Right renal cortex interstitium (tissue), 3 donors: ENCODE results near the gene USP38. TPM values are rescaled to one million over a fixed set of nuclear protein-coding genes. Genes with fewer than 3 reads are reported as not detected.
"Not testable (repeated sequence)": the region's sequence is repeated elsewhere in the genome, so short reads cannot be mapped to it uniquely, and the experiment has no call there.

Experiments
- DNase-seq, 3 donors: peaks; one replicate each; pipeline ENCODE4 v3.0.0-alpha.2; 2013; ENCODE audit warnings: low read depth in 3 of 3, low spot score in 2 of 3
- polyA plus RNA-seq, 3 donors: library from polyadenylated mRNA; unstranded; fragments of 120-200 nt; gene quantifications; one replicate each; pipeline ENCODE4 v1.2.1, GENCODE V29; 2013; ENCODE audit not compliant: insufficient read length in 3 of 3

Gene USP38
- polyA plus RNA-seq, 3 donors, result 27.9 to 29.4 (median 27.9) TPM

DNA sequence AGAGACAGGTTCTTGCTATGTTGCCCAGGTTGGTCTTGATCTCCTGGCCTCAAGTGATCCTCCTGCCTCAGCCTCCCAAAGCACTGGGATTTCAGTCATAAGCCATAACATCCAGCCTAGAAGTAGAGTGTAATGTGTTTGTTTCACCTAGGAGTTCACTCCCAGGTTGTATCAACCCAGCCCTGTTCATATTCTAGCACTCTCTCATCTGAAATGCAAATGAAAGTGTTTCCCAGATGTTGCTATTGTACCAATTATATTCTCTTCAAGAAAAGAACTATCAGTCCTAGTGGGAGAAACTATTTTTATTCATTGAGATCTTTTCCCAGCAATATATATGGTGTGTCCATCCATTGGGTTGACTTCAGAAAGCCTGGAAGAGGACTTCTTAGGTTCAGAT is 72.6 kb downstream of the USP38 start:
- no peak for DNase-seq

DNA sequence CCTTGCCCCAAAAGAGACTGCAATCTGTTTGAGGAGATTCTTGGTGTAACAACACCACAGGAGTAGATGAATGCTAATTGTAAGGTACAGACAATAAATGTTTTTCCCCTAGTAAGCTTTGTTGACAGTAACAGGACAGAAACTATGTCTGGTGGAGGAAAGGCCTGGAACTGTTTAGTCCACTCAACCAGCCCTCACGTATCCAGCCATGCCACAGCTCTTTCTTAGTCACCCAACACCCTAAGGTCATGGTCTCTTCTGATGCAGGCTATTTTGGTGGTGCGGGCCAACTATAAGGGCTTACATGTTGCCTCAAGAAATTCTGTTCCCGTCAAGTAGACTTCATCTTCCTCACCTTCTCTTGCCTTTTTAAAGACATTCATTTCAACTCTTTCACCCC is 76.0 kb downstream of the USP38 start:
- DNase-seq, result no peak

DNA sequence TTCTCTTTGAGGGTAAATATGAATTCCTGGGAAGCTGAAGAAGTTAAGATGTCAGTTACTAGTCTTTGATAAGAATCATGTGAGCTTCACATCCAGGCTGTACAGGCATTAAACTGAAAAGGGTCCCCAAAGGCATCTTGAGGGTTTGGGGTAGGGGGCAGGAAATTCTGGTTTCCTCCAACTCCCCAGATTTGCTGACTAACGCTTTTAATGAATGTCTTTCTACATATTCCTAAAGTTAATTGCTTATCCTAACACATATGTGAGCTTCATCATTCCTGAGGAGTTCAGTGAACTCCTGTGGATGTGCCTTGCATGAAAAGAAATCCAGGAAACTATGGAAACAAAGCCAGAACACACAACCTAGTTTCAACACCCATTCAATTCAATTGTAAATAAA is 78.1 kb downstream of the USP38 start:
- DNase-seq, result no peak

DNA sequence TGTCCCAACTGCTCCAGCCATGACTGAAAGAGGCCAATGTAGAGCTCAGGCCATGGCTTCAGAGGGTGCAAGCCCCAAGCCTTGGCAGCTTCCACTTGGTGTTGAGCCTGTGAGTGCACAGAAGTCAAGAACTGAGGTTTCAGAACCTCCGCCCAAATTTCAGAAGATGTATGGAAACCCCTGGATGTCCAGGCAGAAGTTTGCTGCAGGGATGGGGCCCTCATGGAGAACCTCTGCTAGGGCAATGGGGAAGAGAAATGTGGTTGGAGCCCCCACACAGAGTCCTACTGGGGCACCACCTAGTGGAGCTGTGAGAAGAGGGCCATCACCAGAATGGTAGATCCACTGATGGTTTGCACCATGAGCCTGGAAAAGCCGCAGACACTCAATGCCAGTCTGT is 83.0 kb downstream of the USP38 start:
- DNase-seq, result not testable (repeated sequence)

DNA sequence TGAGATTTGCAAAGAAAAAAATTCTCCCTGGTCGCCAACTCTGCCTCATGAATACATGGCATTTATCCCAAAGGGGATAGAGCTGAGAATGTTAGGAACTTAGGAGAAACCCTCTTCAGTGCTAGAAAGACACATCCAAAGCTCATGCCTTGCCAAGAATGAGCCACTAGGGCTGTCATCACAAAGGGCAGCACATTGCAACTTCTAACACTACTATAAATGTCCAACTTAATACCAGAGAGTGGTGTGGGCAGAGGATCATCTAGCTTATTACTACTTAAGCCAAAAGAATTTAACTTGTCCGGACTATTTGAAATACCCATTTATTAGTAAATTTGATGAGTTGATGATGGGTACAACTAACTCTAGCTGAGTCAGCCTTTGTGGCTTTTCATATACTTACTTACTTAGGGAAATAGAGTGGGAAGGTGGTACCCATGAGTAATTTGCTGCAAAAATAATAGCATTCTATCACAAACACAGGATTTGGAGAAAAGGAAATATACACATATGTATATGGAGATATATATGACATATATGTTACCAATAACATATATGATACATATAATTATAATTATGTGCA is 85.6 kb downstream of the USP38 start:
- DNase-seq, result no peak

Other genes with a start within 250 kb of the USP38 start
- 10 to 100 TPM; 44.5 to 56.1 (median 49.3) TPM for gene GAB1, start 152.0 kb downstream of the USP38 start, polyA plus RNA-seq